Subcutaneous abdominal adipose tissue (tissue), 5 donors: ENCODE measurements around the gene B4GALNT1.
A peak's percentile ranks its signal among the peaks of the same experiment; 100 is the strongest.
"Not testable (repeated sequence)": the region's sequence is repeated elsewhere in the genome, so short reads cannot be mapped to it uniquely, and the experiment has no call there.

Experiments used
- H3K27ac ChIP-seq: one replicate; pipeline ENCODE4 v1.7.0; 2013; ENCODE audit warnings: low read depth, mild to moderate bottlenecking, inconsistent platforms, low read length, moderate library complexity
- H3K27me3 ChIP-seq, 5 donors: one replicate each; pipeline ENCODE4 v1.7.0; 2013; ENCODE audit warnings: low read length in 5 of 5, inconsistent platforms in 1 of 5; ENCODE audit not compliant: control insufficient read depth in 5 of 5, insufficient read depth in 4 of 5
- H3K36me3 ChIP-seq, 5 donors: one replicate each; pipeline ENCODE4 v1.7.0; 2013; ENCODE audit warnings: low read length in 5 of 5; ENCODE audit not compliant: control insufficient read depth in 5 of 5, insufficient read depth in 5 of 5
- H3K4me1 ChIP-seq, 5 donors: one replicate each; pipeline ENCODE4 v1.7.0; 2013; ENCODE audit warnings: low read length in 5 of 5, mild to moderate bottlenecking in 3 of 5, moderate library complexity in 1 of 5; ENCODE audit not compliant: control insufficient read depth in 5 of 5, insufficient read depth in 5 of 5
- H3K4me3 ChIP-seq, 5 donors: one replicate each; pipeline ENCODE4 v1.7.0; 2013; ENCODE audit warnings: low read length in 5 of 5, low read depth in 1 of 5
- H3K9ac ChIP-seq, 5 donors: one replicate each; pipeline ENCODE4 v1.7.0; 2013; ENCODE audit warnings: low read length in 5 of 5, mild to moderate bottlenecking in 4 of 5, moderate library complexity in 3 of 5
- H3K9me3 ChIP-seq, 5 donors: one replicate each; pipeline ENCODE4 v1.7.0; 2013; ENCODE audit warnings: low read length in 5 of 5; ENCODE audit not compliant: control insufficient read depth in 5 of 5
- donor health status: healthy.
- donor health status: healthy.
- donor health status: healthy.
- donor health status: healthy.
- donor health status: healthy.

Gene B4GALNT1

GRCh38 chr12:57632958-57633840 is at the start of gene B4GALNT1:
Gene B4GALNT1 (minus strand): TSS chr12:57633201. CDS start chr12:57632132, 1,069 bp downstream.
- no peaks in the 10 kb centered on the region for H3K36me3 ChIP-seq
- H3K4me1 ChIP-seq: peaks cover 0 to 18% (median 15%) of the 10 kb centered on the region in 5 donors
- H3K9ac ChIP-seq: peak within 1 kb of the TSS in 1 of 5 donors; percentile 39
- no peaks in the 10 kb centered on the region for H3K9me3 ChIP-seq
- peak within 1 kb of the TSS; percentile 51 to 75 (median 60) for H3K4me3 ChIP-seq
- peaks cover 20 to 40% (median 38%) of the 10 kb centered on the region in 5 donors for H3K27me3 ChIP-seq
- no peak within 1 kb of the TSS for H3K27ac ChIP-seq

GRCh38 chr12:57679697-57680096 is 46.7 kb upstream of the B4GALNT1 start:
- Histone ChIP-seq H3K27ac (no peak overlapping the region), H3K27me3 (peaks cover 0 to 5% (median 0%) of the 10 kb centered on the region in 5 donors), H3K36me3 (no peaks in the 10 kb centered on the region), H3K4me3 (no peak overlapping the region), H3K9ac (no peak overlapping the region), H3K4me1 (no peaks in the 10 kb centered on the region), H3K9me3 (peaks cover 0 to 13% (median 2%) of the 10 kb centered on the region in 5 donors)

- peaks cover 0 to 13% (median 2%) of the 10 kb centered on the region in 5 donors for H3K9me3 ChIP-seq
- not testable (repeated sequence) for H3K36me3 ChIP-seq, H3K9ac ChIP-seq
Measured at GRCh38 chr12:57677947-57678346, 44.9 kb upstream of the B4GALNT1 start.

GRCh38 chr12:57674691-57675090 is 41.7 kb upstream of the B4GALNT1 start:
- Histone ChIP-seq H3K4me3 (no peak overlapping the region), H3K27me3 (peaks cover 0 to 4% (median 0%) of the 10 kb centered on the region in 5 donors), H3K9me3 (no peaks in the 10 kb centered on the region), H3K36me3 (no peaks in the 10 kb centered on the region), H3K9ac (no peak overlapping the region), H3K27ac (no peak overlapping the region), H3K4me1 (no peaks in the 10 kb centered on the region)

More at GRCh38 chr12:57677947-57678346, 44.9 kb upstream of the B4GALNT1 start:
- not testable (repeated sequence) for H3K4me3 ChIP-seq, H3K27ac ChIP-seq, H3K27me3 ChIP-seq, H3K4me1 ChIP-seq

GRCh38 chr12:57672801-57673200 is 39.8 kb upstream of the B4GALNT1 start:
- Histone ChIP-seq H3K4me3 (no peak overlapping the region), H3K27me3 (peaks cover 0 to 4% (median 0%) of the 10 kb centered on the region in 5 donors), H3K9ac (no peak overlapping the region), H3K27ac (no peak overlapping the region), H3K9me3 (no peaks in the 10 kb centered on the region), H3K4me1 (no peaks in the 10 kb centered on the region), H3K36me3 (no peaks in the 10 kb centered on the region)

GRCh38 chr12:57671811-57672210 is 38.8 kb upstream of the B4GALNT1 start:
- not testable (repeated sequence) for H3K36me3 ChIP-seq, H3K9ac ChIP-seq, H3K9me3 ChIP-seq, H3K4me1 ChIP-seq, H3K27me3 ChIP-seq, H3K27ac ChIP-seq, H3K4me3 ChIP-seq

GRCh38 chr12:57669691-57670090 is 36.7 kb upstream of the B4GALNT1 start:
- not testable (repeated sequence) for H3K9me3 ChIP-seq, H3K4me1 ChIP-seq

GRCh38 chr12:57666897-57667296 is 33.9 kb upstream of the B4GALNT1 start:
- Histone ChIP-seq H3K36me3 (no peaks in the 10 kb centered on the region), H3K4me3 (no peak overlapping the region), H3K27ac (no peak overlapping the region), H3K9me3 (no peaks in the 10 kb centered on the region), H3K4me1 (no peaks in the 10 kb centered on the region), H3K27me3 (no peaks in the 10 kb centered on the region), H3K9ac (no peak overlapping the region)

More at GRCh38 chr12:57669691-57670090, 36.7 kb upstream of the B4GALNT1 start:
- not testable (repeated sequence) for H3K27me3 ChIP-seq, H3K27ac ChIP-seq, H3K9ac ChIP-seq, H3K4me3 ChIP-seq, H3K36me3 ChIP-seq

GRCh38 chr12:57665066-57665820 is 32.2 kb upstream of the B4GALNT1 start:
- not testable (repeated sequence) for H3K4me3 ChIP-seq, H3K27me3 ChIP-seq, H3K9ac ChIP-seq, H3K36me3 ChIP-seq, H3K4me1 ChIP-seq, H3K27ac ChIP-seq, H3K9me3 ChIP-seq

- no peak overlapping the region for H3K9ac ChIP-seq
- no peak overlapping the region for H3K4me3 ChIP-seq
- no peak overlapping the region for H3K27ac ChIP-seq
- peaks cover 0 to 4% (median 0%) of the 10 kb centered on the region in 5 donors for H3K9me3 ChIP-seq
- H3K27me3 ChIP-seq: no peaks in the 10 kb centered on the region
- H3K36me3 ChIP-seq: no peaks in the 10 kb centered on the region
- H3K4me1 ChIP-seq: peaks cover 0 to 5% (median 2%) of the 10 kb centered on the region in 5 donors
Measured at GRCh38 chr12:57661376-57661775, 28.4 kb upstream of the B4GALNT1 start.
